Glomerular visceral epithelial cell (primary cell): ENCODE measurements around the gene BICD2.
"Not testable (repeated sequence)": the region's sequence is repeated elsewhere in the genome, so short reads cannot be mapped to it uniquely, and the experiment has no call there.

ENCODE experiments used
- DNase-seq: peaks from one replicate; pipeline ENCODE4 v3.0.0-alpha.2; 2016; ENCODE audit errors: extremely low spot score

Gene BICD2

GRCh38 chr9:92770360-92770995, 5.8 kb upstream of the BICD2 start:
- DNase-seq = no peak

DNA sequence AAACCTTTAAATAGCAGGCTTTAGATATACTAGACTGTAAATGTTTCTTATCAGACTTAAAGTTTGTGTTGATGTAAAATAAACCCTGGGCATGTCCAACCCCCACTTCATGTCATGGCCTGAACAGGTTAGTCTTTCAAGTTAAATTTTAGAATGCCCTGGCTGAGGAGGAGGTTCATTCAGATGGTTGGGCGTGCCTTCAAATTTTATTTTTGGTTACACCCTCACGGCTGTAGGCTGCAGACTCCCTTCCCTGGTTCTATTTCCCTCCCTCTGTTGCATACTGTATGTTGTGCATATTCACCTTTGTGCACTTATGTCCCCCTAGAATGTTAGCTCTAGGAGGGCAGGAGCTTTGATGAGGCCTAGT, 5.3 kb upstream of the BICD2 start:
- no peak for DNase-seq

DNA sequence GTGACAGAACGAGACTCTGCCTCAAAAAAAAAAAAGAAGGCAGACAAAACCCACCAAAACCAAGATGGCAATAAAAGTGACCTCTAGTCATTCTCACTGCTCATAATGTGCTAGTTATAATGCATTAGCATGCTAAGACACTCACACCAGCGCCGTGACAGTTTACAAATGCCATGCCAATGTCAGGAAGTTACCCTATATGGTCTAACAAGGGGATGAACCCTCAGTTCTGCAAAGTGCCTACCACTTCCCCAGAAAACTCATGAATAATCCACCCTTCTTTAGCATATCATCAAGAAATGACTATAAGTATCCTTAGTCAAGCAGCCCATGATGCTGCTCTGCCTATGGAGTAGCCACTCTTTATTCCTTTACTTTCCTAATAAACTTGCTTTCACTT, 4.7 kb upstream of the BICD2 start:
- DNase-seq = no peak

GRCh38 chr9:92768816-92769215, 4.2 kb upstream of the BICD2 start:
- DNase-seq = not testable (repeated sequence)

- DNase-seq = no peak
Observed at GRCh38 chr9:92767066-92768054, 2.7 kb upstream of the BICD2 start.

DNA sequence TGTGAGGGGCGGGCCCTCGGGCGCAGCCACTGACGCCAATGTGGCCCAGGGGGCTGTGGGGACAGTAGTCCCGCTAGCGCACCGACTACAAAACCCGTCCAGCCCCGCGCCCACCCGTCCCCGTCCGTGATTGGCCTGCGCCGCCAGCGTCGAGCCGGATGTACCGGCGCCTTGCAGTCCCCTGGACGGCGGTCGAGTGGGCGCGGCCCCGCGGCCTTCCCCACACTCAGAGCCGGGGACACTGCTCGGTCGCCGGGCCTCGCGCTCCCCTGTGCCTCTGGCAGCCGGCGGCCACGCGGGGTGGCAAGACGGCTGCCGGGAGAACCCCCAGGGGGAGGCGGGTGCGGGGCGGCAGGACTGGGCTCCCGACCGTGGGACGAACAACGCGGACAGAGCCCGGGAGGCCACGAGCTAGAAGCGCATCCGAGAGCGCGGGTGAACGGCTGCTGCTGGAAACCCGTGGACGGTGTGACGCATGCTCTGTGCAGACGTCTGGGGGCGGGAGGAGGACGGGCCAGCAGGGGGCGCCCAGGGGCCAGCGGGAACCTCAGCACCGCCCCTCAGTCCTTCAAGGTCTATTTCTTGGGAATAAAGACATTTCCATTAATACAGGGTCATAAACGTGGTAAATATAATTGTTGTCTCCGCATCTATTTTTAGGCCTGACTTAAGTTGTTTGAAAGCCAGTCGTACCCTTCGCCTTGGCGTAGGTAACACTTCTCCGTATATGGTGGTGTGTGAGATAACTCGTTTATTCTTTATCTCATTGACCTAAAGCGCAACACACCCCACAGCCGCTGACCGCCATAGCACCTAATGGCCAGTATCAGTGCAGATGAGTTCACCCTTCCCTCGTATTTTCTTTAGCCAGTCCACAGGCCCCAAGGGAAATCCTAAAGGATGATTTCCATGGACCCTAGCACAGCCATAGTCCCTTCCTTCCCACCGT, 629 bp upstream of the BICD2 start:
- peak; percentile 98 for DNase-seq

DNA sequence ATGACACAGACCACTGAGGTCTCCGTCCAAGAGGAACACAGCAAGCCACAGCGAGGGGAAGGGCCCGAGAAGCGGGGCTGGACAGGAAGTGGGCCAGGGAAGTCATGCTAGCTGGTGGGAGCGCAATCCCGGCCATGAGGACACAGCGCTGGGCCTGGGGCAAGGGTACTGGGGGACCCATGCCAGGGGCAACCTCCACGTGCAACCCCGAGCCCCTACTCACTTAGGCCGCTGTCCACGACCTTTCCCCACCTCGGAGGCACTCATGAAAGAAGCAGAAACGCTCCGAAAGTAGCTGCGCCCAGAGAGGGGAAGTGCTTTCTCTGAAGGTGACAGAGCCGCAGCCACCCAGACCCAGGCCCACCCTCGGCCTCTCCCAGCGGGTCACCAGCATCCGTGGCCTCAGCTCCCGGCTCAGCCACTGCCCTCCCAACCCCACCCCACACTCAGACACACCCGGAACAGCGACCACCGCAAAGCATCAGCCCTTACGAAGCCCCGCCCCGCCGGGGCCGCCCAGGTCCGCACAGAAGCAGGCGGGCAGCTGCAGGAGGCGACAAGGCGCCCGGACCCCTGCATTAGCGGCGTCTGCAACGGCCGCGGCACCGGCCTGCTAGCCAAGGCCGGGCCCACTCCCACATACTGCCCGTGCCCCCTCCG, 782 bp downstream of the BICD2 start:
- DNase-seq = peak; percentile 25

- DNase-seq = no peak
Observed at GRCh38 chr9:92762781-92763708, 1.6 kb downstream of the BICD2 start.

GRCh38 chr9:92762196-92762595, 2.4 kb downstream of the BICD2 start:
- no peak for DNase-seq

GRCh38 chr9:92761686-92762085, 2.9 kb downstream of the BICD2 start:
- DNase-seq = no peak

DNA sequence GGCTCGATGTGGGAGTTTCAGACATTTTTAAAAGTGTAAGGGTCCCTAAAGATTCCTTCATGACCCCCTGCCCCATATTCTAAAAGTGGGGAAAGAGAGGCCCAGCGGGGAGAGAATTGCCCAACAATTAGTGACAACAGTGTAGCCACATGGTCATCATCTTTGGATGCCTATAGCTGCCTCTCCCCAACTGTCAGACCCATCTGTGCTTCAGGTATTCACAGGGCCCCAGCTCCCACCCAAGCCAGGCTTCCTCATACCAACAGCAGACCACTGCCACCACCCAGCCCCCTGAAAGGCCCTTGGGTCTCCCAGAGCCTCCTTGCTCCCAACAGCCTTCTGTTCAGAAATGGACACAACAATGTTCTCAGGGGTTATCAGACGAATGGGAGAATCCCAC, 4.1 kb downstream of the BICD2 start:
- DNase-seq = no peak

DNA sequence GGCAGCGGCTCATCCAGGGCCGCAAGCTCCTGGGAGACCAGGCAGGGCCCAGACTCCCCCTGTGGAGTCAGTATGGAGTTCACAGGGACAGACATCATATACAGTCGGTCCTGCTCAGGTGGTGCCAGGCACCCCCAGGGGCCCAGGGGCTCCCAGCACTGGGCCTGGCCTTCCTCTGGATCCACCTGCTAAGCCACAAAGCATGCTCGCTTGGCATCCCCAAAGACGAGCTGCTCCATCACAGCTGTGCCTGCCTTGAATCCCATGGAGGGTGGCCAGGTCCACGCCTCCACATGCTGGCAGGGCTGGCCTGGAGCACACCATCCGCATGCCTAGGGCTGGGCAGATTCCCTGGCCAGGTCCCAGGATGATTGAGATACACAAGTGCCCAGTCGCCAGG, 4.6 kb downstream of the BICD2 start:
- no peak for DNase-seq

GRCh38 chr9:92759446-92759845, 5.2 kb downstream of the BICD2 start:
- no peak for DNase-seq

DNA sequence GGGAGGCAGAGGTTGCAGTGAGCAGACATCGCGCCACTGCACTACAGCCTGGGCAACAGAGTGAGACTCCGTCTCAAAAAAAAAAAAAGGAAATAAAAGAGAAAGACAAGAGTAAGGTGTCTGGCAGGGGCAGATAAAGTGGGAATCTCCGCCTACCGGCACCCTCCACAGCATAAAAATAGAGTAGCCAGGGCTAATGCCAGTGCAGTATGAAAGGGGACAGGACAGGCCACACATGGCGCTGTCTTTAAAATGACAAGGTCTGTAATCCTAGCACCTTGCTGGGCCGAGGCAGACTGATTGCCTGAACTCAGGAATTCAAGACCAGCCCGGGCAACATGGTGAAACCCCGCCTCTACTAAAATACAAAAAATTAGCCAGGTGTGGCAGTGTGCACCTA, 7.8 kb downstream of the BICD2 start:
- no peak for DNase-seq

GRCh38 chr9:92754091-92754745, 10.4 kb downstream of the BICD2 start:
- DNase-seq = no peak

DNA sequence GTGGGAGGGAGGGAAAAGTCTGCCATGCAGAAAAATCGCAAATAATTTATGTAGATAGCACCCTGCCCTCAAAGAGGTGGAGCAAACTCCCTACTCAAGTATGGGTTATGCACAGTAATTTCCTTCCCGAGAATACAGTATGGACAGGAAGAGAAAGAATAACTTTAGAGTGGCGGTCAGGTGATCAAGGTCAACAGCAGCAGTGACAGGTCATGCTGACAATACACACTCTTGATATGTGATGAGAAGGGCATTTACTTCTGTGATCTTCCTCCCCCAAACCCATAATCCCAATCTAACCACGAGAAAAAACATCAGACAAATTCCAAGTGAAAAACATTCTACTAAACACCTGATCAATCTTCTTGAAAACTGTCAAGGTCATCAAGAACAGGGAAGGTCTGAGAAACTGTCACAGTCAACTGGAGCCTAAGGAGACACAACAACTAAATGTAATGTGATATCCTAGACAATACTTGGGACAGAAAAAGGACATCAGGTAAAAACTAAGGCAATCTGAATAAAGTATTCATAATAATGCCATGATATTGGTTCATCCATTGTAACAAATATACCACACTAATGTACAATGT, 11.7 kb downstream of the BICD2 start:
- no peak for DNase-seq

DNA sequence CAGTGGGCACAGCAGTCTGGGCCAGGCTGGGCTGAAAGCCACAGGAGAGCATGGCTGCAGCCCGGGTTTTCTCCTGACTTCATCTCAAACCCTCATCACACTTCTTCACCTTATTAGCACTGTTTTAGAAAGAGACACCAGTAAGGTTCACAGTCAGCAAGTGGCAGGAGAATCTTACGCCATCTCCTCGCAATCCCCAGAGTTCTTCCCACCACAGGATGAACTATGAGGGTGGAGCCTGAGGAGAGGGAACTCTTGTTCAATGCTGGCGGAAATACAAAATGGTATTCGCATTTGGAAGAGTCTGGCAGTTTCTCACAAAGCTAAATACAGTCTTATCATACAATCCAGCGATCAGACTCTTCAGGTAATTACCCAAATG, 14.7 kb downstream of the BICD2 start:
- no peak for DNase-seq

GRCh38 chr9:92749071-92749933, 15.3 kb downstream of the BICD2 start:
- DNase-seq = no peak

- DNase-seq = no peak
Observed at GRCh38 chr9:92748233-92748497, 16.5 kb downstream of the BICD2 start.
